Measurements from ENCODE around the gene ITSN1.

DNA sequence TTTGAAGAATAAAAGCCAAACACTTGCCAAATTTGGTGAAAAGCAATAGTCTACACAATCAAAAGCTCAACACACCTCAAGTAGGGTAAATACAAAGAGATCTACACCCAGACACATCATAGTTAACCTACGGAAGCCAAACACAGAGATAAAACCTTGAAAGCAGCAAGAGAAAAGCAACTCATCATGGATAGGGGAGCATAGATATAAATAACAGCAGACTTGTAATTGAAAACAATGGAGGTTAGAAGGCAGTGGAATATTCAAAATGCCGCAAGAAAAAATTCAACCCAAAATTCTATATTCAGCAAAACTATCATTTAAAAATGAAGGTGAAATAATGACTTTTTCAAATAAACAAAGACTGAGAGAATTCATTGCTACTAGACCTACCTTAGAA lies 105.1 kb downstream of the ITSN1 start:
- no peak for TF ChIP-seq EZH2 (IDR thresholded peaks at IDR 0.05; ENCODE audit: insufficient read depth, poor library complexity, severe bottlenecking)
- no peak for TF ChIP-seq EZH2phosphoT487 (IDR thresholded peaks at IDR 0.05; ENCODE audit: insufficient read depth, low read depth)
